ENCODE results near the gene ARMC5. TPM values are rescaled to one million over a fixed set of nuclear protein-coding genes. Genes with fewer than 3 reads are reported as not detected.
"Not testable (repeated sequence)": the region's sequence is repeated elsewhere in the genome, so short reads cannot be mapped to it uniquely, and the experiment has no call there.

ARMC5 gene
- total and polyA plus RNA-seq, 12 donors, result 2.9 to 37.9 (median 12.0) TPM

DNA sequence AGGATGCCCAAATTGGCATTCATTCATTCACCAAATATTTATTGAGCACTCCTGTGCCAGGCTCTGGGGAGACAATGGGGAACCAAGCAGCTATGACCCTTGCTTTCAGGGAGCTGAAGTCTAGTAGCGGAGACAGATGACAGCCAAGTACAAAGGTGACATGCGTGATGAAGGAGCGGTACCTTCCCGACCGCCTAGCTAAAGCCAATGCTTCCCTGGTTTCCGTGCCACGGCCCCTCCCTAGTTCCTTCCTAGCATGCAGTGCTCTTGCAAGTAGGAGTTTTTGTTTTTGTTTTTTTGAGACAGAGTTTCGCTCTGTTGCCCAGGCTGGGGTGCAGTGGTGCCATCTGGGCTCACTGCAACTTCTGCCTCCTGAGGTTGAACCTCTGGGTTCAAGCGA is 20.4 kb downstream of the ARMC5 start:
- WGBS, 4 donors, result 82 to 88% (median 85%) methylated on average over 9 of the region's 9 CpGs
- Histone ChIP-seq H3K27me3 (no peaks in the 10 kb centered on the region), H3K4me1 (replicated peaks in 1 of 2) (peaks cover 0 to 11% of the 10 kb centered on the region in 2 donors), H3K4me3 (no peak overlapping the region), H3K36me3 (replicated peaks in 1 of 2) (peaks cover 0 to 11% of the 10 kb centered on the region in 2 donors), H3K9me3 (replicated peaks in 1 of 3) (no peaks in the 10 kb centered on the region), H3K27ac (no peak overlapping the region)
- TF ChIP-seq, protein P1, sequence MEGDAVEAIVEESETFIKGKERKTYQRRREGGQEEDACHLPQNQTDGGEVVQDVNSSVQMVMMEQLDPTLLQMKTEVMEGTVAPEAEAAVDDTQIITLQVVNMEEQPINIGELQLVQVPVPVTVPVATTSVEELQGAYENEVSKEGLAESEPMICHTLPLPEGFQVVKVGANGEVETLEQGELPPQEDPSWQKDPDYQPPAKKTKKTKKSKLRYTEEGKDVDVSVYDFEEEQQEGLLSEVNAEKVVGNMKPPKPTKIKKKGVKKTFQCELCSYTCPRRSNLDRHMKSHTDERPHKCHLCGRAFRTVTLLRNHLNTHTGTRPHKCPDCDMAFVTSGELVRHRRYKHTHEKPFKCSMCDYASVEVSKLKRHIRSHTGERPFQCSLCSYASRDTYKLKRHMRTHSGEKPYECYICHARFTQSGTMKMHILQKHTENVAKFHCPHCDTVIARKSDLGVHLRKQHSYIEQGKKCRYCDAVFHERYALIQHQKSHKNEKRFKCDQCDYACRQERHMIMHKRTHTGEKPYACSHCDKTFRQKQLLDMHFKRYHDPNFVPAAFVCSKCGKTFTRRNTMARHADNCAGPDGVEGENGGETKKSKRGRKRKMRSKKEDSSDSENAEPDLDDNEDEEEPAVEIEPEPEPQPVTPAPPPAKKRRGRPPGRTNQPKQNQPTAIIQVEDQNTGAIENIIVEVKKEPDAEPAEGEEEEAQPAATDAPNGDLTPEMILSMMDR (IDR thresholded peaks at IDR 0.05), result no peak
- TF ChIP-seq POLR2A (IDR thresholded peaks at IDR 0.05), result no peak
- DNase-seq, result no peak
- intact Hi-C loops (cut with DNase I), result loop anchor here (10.0 kb wide), 2 partner anchors 225 to 235 kb away; a partner anchor contains a TSS

DNA sequence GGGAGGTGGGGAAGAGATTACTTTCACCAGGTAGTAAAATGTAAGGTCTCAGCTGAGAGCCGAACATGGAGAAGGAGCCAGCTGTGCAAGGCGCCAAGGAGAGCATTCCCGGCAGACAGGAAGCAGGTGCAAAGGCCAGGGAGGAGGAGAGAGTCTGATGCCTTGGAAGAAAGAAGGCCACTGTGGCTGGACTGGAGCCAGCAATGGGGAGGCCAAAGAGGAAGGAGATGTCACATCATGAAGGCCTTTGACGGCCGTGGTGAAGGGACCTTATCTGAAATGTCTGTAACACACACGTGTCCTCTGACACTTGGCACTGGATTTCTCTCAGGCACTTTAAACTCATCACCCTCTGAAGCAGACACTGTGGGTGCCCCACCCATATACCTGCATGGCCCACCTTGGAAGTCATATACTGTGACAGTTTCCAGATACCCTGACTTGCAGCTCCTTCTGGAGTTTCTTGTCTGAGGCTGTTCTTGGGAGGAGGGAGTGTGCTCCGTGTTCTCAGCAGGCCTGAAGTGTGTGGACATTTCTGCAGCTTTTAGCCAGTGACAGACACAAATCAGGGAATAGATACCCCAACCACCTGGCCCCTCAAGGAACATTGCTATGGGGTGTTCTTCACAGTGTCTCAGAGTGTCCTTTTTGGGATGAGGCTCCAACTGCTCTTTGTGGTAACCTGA is 21.7 kb downstream of the ARMC5 start:
- Histone ChIP-seq H3K9me3 (replicated peaks in 1 of 3) (no peaks in the 10 kb centered on the region), H3K4me3 (no peak overlapping the region), H3K4me1 (replicated peaks in 1 of 2) (peaks cover 0 to 11% of the 10 kb centered on the region in 2 donors), H3K36me3 (replicated peaks in 1 of 2) (peaks cover 0 to under 1% of the 10 kb centered on the region in 2 donors), H3K27me3 (no peaks in the 10 kb centered on the region), H3K27ac (no peak overlapping the region)
- 24 to 40% (median 33%) methylated on average over 7 of the region's 7 CpGs for WGBS, 4 donors
- DNase-seq, result peak in 5 of 7 donors; percentile 53 to 83 (median 68)
- no peak for TF ChIP-seq POLR2A (IDR thresholded peaks at IDR 0.05)
- TF ChIP-seq, protein P1 (IDR thresholded peaks at IDR 0.05), result no peak
- intact Hi-C loops (cut with DNase I), result loop anchor here in 1 of 2 donors (10.0 kb wide), 1 partner anchor 234 kb away; a partner anchor contains a TSS

DNA sequence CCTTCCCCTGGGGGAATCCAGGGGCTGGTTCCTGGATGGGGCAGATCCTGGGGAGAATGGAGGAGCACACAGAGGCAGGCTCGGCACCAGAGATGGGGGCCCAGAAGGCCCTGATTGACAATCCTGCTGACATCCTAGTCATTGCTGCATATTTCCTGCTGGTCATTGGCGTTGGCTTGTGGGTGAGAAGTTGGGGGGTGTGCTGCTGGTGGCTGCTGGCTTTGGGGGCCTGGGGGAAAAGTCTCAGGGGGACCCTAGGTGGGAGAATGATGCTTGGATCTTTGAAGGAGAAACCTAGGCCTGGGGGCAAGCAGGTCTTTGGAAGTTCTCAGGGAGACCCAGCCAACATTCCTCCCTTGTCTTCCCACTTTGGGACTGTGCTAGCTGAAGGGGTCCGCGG is 23.8 kb downstream of the ARMC5 start, which contains the start of gene SLC5A2:
TSS of gene SLC5A2 (plus strand) at position 43 of the 400 bp plus-strand sequence. CDS start at position 57, 14 bp downstream.
- Histone ChIP-seq H3K4me3 (no peak within 1 kb of the TSS), H3K36me3 (replicated peaks in 1 of 2) (no peaks in the 10 kb centered on the region), H3K4me1 (replicated peaks in 1 of 2) (peaks cover 2 to 14% of the 10 kb centered on the region in 2 donors), H3K9me3 (replicated peaks in 1 of 3) (no peaks in the 10 kb centered on the region), H3K27ac (no peak within 1 kb of the TSS), H3K27me3 (no peaks in the 10 kb centered on the region)
- intact Hi-C loops (cut with DNase I), result loop anchor here in 1 of 2 donors (10.0 kb wide), 1 partner anchor 232 kb away; a partner anchor contains a TSS
- TF ChIP-seq, protein P1 (IDR thresholded peaks at IDR 0.05), result no peak
- TF ChIP-seq POLR2A (IDR thresholded peaks at IDR 0.05), result no peak
- no peak for DNase-seq
- WGBS, 4 donors, result 91 to 100% (median 93%) methylated on average over 2 to 4 of the region's 4 CpGs

DNA sequence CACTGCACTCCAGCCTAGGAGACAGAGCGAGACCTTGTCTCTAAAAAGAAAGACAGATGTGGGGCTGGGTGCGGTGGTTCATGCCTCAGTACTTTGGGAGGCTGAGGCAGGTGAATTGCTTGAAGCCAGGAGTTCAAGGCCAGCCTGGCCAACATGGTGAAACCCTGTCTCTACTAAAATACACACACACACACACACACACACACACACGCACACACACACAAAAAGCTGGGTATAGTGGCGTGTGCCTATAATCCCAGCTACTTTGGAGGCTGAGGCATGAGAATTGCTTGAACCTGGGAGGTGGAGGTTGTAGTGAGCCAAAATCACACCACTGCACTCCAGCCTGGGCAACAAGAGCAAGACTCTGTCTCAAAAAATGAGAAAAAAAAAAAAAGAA is 24.7 kb downstream of the ARMC5 start:
- not testable (repeated sequence) for DNase-seq; H3K36me3 ChIP-seq (replicated peaks in 1 of 2); H3K27me3 ChIP-seq; H3K27ac ChIP-seq; H3K4me3 ChIP-seq; H3K9me3 ChIP-seq (replicated peaks in 1 of 3)
- WGBS, 4 donors, result 70 to 82% (median 74%) methylated on average over 4 of the region's 4 CpGs
- H3K4me1 ChIP-seq (replicated peaks in 1 of 2), result peaks cover 8 to 19% of the 10 kb centered on the region in 2 donors
- intact Hi-C loops (cut with DNase I), result loop anchor here in 1 of 2 donors (10.0 kb wide), 1 partner anchor 231 kb away; a partner anchor contains a TSS

Data from adrenal gland (tissue), 12 donors.